GM21786 (cell line): ENCODE measurements around the gene UHRF1.
"Not testable (repeated sequence)": the region's sequence is repeated elsewhere in the genome, so short reads cannot be mapped to it uniquely, and the experiment has no call there.

Experiments
- ATAC-seq: cut with Tn5 transposase; IDR thresholded peaks from one replicate; pipeline ENCODE4 v1.9.1; 2021; ENCODE audit not compliant: unreplicated experiment

The UHRF1 gene

GRCh38 chr19:4933528-4933927 is 24.2 kb downstream of the UHRF1 start:
- no peak for ATAC-seq

GRCh38 chr19:4935444-4935843 is 26.1 kb downstream of the UHRF1 start:
- no peak for ATAC-seq

- ATAC-seq: no peak
These were observed 27.8 kb downstream of the UHRF1 start for GRCh38 chr19:4937060-4937459.

- not testable (repeated sequence) for ATAC-seq
These were observed 29.2 kb downstream of the UHRF1 start for GRCh38 chr19:4938461-4938860.

- no peak for ATAC-seq
These were observed 30.2 kb downstream of the UHRF1 start for GRCh38 chr19:4939466-4939865.

GRCh38 chr19:4941638-4942169 is 32.4 kb downstream of the UHRF1 start:
- ATAC-seq: not testable (repeated sequence)

GRCh38 chr19:4950650-4951049 is 41.3 kb downstream of the UHRF1 start:
- ATAC-seq: not testable (repeated sequence)

- no peak for ATAC-seq
These were observed 42.4 kb downstream of the UHRF1 start for GRCh38 chr19:4951656-4952055.

- ATAC-seq: no peak
These were observed 43.6 kb downstream of the UHRF1 start for GRCh38 chr19:4952945-4953344.

GRCh38 chr19:4954320-4955149 is 45.2 kb downstream of the UHRF1 start:
- not testable (repeated sequence) for ATAC-seq

GRCh38 chr19:4955274-4955673 is 46.0 kb downstream of the UHRF1 start:
- ATAC-seq: no peak

GRCh38 chr19:4957981-4958380 is 48.7 kb downstream of the UHRF1 start:
- no peak for ATAC-seq

- ATAC-seq: no peak
These were observed 52.9 kb downstream of the UHRF1 start for GRCh38 chr19:4962085-4962619.

GRCh38 chr19:4965061-4965460 is 55.8 kb downstream of the UHRF1 start:
- no peak for ATAC-seq

- no peak for ATAC-seq
These were observed 57.3 kb downstream of the UHRF1 start for GRCh38 chr19:4966591-4966990.

GRCh38 chr19:4967738-4968461 is 58.6 kb downstream of the UHRF1 start:
- ATAC-seq: no peak

GRCh38 chr19:4968462-4969291 is 59.4 kb downstream of the UHRF1 start, which contains the start of gene KDM4B:
Gene KDM4B (plus strand): TSS chr19:4969113. CDS start chr19:5032891, 63,778 bp downstream.
- ATAC-seq: peak; percentile 89

- no peak for ATAC-seq
These were observed 60.0 kb downstream of the UHRF1 start for GRCh38 chr19:4969292-4969771.

- ATAC-seq: no peak
These were observed 60.7 kb downstream of the UHRF1 start for GRCh38 chr19:4969772-4970531.
